PC-9 (cell line): ENCODE data around the gene RTCA.
"Not testable (repeated sequence)": the region's sequence is repeated elsewhere in the genome, so short reads cannot be mapped to it uniquely, and the experiment has no call there.

Experiments used
- CTCF ChIP-seq: fragments of 200-600 bp; sonication (generic); conservative IDR thresholded peaks from 2 replicates; pipeline ENCODE4 v1.6.1; 2017; ENCODE audit warnings: mixed run types, antibody characterized with exemption, mild to moderate bottlenecking, moderate library complexity
- EZH2 ChIP-seq: fragments of 200-600 bp; sonication (generic); IDR thresholded peaks from 2 replicates; pipeline ENCODE4 v1.8.0; 2017; ENCODE audit warnings: antibody characterized with exemption, low read depth

GRCh38 chr1:100256273-100256672 lies 9.7 kb upstream of the RTCA start:
- TF ChIP-seq CTCF, EZH2: not testable (repeated sequence)
